Measurements from ENCODE around the gene SLC6A6. TPM values are rescaled to one million over a fixed set of nuclear protein-coding genes. Genes with fewer than 3 reads are reported as not detected.

Gene SLC6A6
- total and polyA plus RNA-seq, 4 donors, result 0.92 to 7.2 (median 2.9) TPM

- peaks cover 0 to 27% (median under 1%) of the 10 kb centered on the region in 4 donors for H3K27me3 ChIP-seq (ENCODE audit: control insufficient read depth in 4 of 4, insufficient read depth in 4 of 4, low read length in 3 of 4)
- no peak overlapping the region for H3K27ac ChIP-seq (ENCODE audit: low read depth in 1 of 2, low read length in 2 of 2)
- no peaks in the 10 kb centered on the region for H3K36me3 ChIP-seq (ENCODE audit: control insufficient read depth in 4 of 4, insufficient read depth in 3 of 4, low read depth in 1 of 4, low read length in 3 of 4)
- H3K4me3 ChIP-seq (ENCODE audit: low read depth in 1 of 3, low read length in 3 of 3), result no peak overlapping the region
- H3K9me3 ChIP-seq (ENCODE audit: control insufficient read depth in 4 of 4, low read length in 3 of 4), result no peaks in the 10 kb centered on the region
- TF ChIP-seq RAD21 (IDR thresholded peaks at IDR 0.05), result no peak
- no peak for TF ChIP-seq YY1 (IDR thresholded peaks at IDR 0.05)
- TF ChIP-seq TAF1 (conservative IDR thresholded peaks at IDR 0.05), result no peak
- no peak for TF ChIP-seq REST (IDR thresholded peaks at IDR 0.05)
- TF ChIP-seq MAX (IDR thresholded peaks at IDR 0.05), result no peak
- TF ChIP-seq ZBTB33 (IDR thresholded peaks at IDR 0.05), result no peak
- TF ChIP-seq HNF4G (IDR thresholded peaks at IDR 0.05), result no peak
- no peak for TF ChIP-seq FOXA1 (IDR thresholded peaks at IDR 0.05)
- no peak for TF ChIP-seq FOXA2 (IDR thresholded peaks at IDR 0.05)
- TF ChIP-seq ATF3 (IDR thresholded peaks at IDR 0.05), result no peak
- H3K4me1 ChIP-seq (ENCODE audit: control insufficient read depth in 4 of 4, insufficient read depth in 4 of 4, low read length in 3 of 4), result peaks cover 3 to 24% (median 6%) of the 10 kb centered on the region in 4 donors
- DNase-seq (ENCODE audit: low spot score), result no peak
- H3K9ac ChIP-seq (ENCODE audit: low read depth in 1 of 2, low read length in 2 of 2), result no peak overlapping the region
- 69% methylated on average over 5 of the region's 5 CpGs for WGBS
These were observed 3.9 kb downstream of the SLC6A6 start for GRCh38 chr3:14406336-14406735.

GRCh38 chr3:14406766-14407165, 4.4 kb downstream of the SLC6A6 start:
- 89% methylated on average over 3 of the region's 3 CpGs for WGBS
- Histone ChIP-seq H3K9ac (ENCODE audit: low read depth in 1 of 2, low read length in 2 of 2) (no peak overlapping the region), H3K9me3 (ENCODE audit: control insufficient read depth in 4 of 4, low read length in 3 of 4) (no peaks in the 10 kb centered on the region), H3K27ac (ENCODE audit: low read depth in 1 of 2, low read length in 2 of 2) (no peak overlapping the region), H3K36me3 (ENCODE audit: control insufficient read depth in 4 of 4, insufficient read depth in 3 of 4, low read depth in 1 of 4, low read length in 3 of 4) (no peaks in the 10 kb centered on the region), H3K27me3 (ENCODE audit: control insufficient read depth in 4 of 4, insufficient read depth in 4 of 4, low read length in 3 of 4) (peaks cover 0 to 28% (median under 1%) of the 10 kb centered on the region in 4 donors), H3K4me1 (ENCODE audit: control insufficient read depth in 4 of 4, insufficient read depth in 4 of 4, low read length in 3 of 4) (peaks cover 3 to 22% (median 6%) of the 10 kb centered on the region in 4 donors), H3K4me3 (ENCODE audit: low read depth in 1 of 3, low read length in 3 of 3) (no peak overlapping the region)
- DNase-seq (ENCODE audit: low spot score), result no peak
- TF ChIP-seq TAF1 (conservative IDR thresholded peaks at IDR 0.05), result no peak

GRCh38 chr3:14407203-14407602, 4.8 kb downstream of the SLC6A6 start:
- TF ChIP-seq EGR1 (IDR thresholded peaks at IDR 0.05; ENCODE audit: low read depth in 2 of 2), result no peak
- no peak for TF ChIP-seq FOXA2 (IDR thresholded peaks at IDR 0.05)
- TF ChIP-seq REST (IDR thresholded peaks at IDR 0.05), result no peak
- TF ChIP-seq YY1 (IDR thresholded peaks at IDR 0.05), result no peak
- no peak for TF ChIP-seq RXRA (IDR thresholded peaks at IDR 0.05)
- no peak for TF ChIP-seq ZBTB33 (IDR thresholded peaks at IDR 0.05)
- TF ChIP-seq RAD21 (IDR thresholded peaks at IDR 0.05), result no peak
- no peak for TF ChIP-seq TAF1 (conservative IDR thresholded peaks at IDR 0.05)
- no peaks in the 10 kb centered on the region for H3K36me3 ChIP-seq (ENCODE audit: control insufficient read depth in 4 of 4, insufficient read depth in 3 of 4, low read depth in 1 of 4, low read length in 3 of 4)
- 90% methylated on average over 5 of the region's 5 CpGs for WGBS

More at GRCh38 chr3:14407203-14407602, 4.8 kb downstream of the SLC6A6 start:
- H3K27ac ChIP-seq (ENCODE audit: low read depth in 1 of 2, low read length in 2 of 2), result no peak overlapping the region
- H3K4me1 ChIP-seq (ENCODE audit: control insufficient read depth in 4 of 4, insufficient read depth in 4 of 4, low read length in 3 of 4), result peaks cover under 1 to 18% (median 5%) of the 10 kb centered on the region in 4 donors
- peaks cover 0 to 28% (median under 1%) of the 10 kb centered on the region in 4 donors for H3K27me3 ChIP-seq (ENCODE audit: control insufficient read depth in 4 of 4, insufficient read depth in 4 of 4, low read length in 3 of 4)
- no peak for DNase-seq (ENCODE audit: low spot score)
- no peak overlapping the region for H3K9ac ChIP-seq (ENCODE audit: low read depth in 1 of 2, low read length in 2 of 2)
- no peak overlapping the region for H3K4me3 ChIP-seq (ENCODE audit: low read depth in 1 of 3, low read length in 3 of 3)
- no peaks in the 10 kb centered on the region for H3K9me3 ChIP-seq (ENCODE audit: control insufficient read depth in 4 of 4, low read length in 3 of 4)

All from liver (tissue), 9 donors.